ENCODE results near the gene ANKRD50. TPM values are rescaled to one million over a fixed set of nuclear protein-coding genes. Genes with fewer than 3 reads are reported as not detected.
A peak's percentile ranks its signal among the peaks of the same experiment; 100 is the strongest.

The ANKRD50 gene
- total RNA-seq, 1 donor from 2014 or later = 14.6 TPM

DNA sequence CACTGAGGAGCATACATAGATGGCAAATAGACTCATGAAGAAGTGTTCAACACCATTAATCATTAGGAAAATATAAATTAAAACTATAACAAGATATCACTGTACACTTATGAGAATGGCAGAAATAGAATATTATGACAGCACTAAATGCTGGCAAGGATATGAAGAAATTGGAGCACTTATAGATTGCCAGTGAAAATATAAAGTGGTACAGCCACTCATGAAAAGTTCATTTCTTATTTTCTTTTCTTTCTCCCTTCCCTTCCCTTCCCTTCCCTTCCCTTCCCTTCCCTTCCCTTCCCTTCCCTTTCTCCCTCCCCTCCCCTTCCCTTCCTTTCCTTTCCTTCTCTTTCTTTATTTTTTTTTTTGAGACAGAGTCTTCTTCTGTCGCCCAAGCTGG is 53.7 kb downstream of the ANKRD50 start:
- no peaks in the 10 kb centered on the region for H3K36me3 ChIP-seq (ENCODE audit: control insufficient read depth, insufficient read depth, low read length)
- TF ChIP-seq, protein P1, sequence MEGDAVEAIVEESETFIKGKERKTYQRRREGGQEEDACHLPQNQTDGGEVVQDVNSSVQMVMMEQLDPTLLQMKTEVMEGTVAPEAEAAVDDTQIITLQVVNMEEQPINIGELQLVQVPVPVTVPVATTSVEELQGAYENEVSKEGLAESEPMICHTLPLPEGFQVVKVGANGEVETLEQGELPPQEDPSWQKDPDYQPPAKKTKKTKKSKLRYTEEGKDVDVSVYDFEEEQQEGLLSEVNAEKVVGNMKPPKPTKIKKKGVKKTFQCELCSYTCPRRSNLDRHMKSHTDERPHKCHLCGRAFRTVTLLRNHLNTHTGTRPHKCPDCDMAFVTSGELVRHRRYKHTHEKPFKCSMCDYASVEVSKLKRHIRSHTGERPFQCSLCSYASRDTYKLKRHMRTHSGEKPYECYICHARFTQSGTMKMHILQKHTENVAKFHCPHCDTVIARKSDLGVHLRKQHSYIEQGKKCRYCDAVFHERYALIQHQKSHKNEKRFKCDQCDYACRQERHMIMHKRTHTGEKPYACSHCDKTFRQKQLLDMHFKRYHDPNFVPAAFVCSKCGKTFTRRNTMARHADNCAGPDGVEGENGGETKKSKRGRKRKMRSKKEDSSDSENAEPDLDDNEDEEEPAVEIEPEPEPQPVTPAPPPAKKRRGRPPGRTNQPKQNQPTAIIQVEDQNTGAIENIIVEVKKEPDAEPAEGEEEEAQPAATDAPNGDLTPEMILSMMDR (IDR thresholded peaks at IDR 0.05; ENCODE audit: insufficient read depth, low read length, poor library complexity, severe bottlenecking) = no peak
- H3K27me3 ChIP-seq (ENCODE audit: control insufficient read depth, insufficient read depth, low read length) = no peaks in the 10 kb centered on the region
- no peak overlapping the region for H3K4me3 ChIP-seq (ENCODE audit: low read depth, low read length)
- DNase-seq (ENCODE audit: low read depth) = no peak

DNA sequence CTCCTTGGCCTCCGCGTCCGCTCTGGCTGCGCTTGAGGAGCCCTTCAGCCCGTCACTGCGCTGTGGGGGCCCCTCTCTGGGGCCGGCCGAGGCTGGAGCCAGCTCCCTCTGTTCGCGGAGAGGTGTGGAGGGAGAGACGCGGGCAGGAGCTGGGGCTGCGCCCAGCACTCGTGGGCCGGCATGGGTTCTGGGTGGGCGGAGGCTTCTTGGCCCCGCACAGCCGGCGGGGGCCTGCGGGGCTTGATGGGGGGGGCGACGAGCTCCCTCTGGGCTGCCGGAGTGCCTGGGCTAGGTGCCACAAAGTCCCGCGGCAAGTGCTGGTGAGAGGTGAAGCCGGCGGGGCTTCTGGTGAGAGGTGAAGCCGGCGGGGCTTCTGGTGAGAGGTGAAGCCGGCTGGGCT is 61.9 kb downstream of the ANKRD50 start:
- Histone ChIP-seq H3K27me3 (ENCODE audit: control insufficient read depth, insufficient read depth, low read length) (no peaks in the 10 kb centered on the region), H3K4me3 (ENCODE audit: low read depth, low read length) (no peak overlapping the region), H3K36me3 (ENCODE audit: control insufficient read depth, insufficient read depth, low read length) (no peaks in the 10 kb centered on the region)
- no peak for DNase-seq (ENCODE audit: low read depth)
- TF ChIP-seq, protein P1 (IDR thresholded peaks at IDR 0.05; ENCODE audit: insufficient read depth, low read length, poor library complexity, severe bottlenecking) = no peak

DNA sequence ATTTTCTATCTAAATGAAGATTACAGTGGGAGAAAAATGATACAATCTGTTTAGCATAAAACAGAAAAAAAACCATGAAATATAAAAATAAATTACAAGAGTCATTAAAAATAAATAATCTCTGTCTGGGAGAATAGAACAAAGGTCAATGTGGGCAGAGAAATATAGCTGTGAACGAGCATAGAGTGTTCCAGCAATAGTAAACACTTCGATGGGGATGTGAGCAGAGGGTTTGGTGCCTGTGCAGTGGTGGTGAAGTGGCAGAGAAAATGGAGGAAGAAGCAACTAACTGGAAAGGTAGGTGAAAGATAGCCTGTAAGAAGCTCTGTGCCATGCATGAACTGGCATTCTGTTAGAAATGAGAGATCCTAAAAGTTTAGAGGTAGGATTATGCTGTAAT is 64.9 kb downstream of the ANKRD50 start:
- no peaks in the 10 kb centered on the region for H3K27me3 ChIP-seq (ENCODE audit: control insufficient read depth, insufficient read depth, low read length)
- TF ChIP-seq, protein P1 (IDR thresholded peaks at IDR 0.05; ENCODE audit: insufficient read depth, low read length, poor library complexity, severe bottlenecking) = no peak

DNA sequence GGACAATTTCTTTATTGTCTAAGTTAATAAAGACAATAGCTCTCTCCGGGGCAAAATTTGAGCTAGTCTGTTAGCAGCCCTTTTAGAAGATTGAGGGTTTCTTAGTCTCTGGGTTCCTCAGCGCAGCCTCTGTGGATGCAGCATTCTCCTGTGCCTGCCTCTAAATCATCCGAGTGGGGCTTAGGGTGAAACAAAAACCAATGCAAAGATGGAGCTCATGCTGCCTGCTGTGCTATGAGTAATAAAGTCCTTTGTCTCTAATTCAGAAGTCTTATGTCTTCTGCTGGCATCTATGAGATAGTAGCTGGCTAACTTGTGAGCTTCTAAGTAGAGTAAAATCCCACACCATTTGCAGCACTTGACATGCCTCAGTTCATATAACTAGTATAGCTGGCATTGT is 67.9 kb downstream of the ANKRD50 start:
- Histone ChIP-seq H3K27me3 (ENCODE audit: control insufficient read depth, insufficient read depth, low read length) (no peaks in the 10 kb centered on the region), H3K36me3 (ENCODE audit: control insufficient read depth, insufficient read depth, low read length) (no peaks in the 10 kb centered on the region), H3K4me3 (ENCODE audit: low read depth, low read length) (no peak overlapping the region)
- DNase-seq (ENCODE audit: low read depth) = no peak
- TF ChIP-seq, protein P1 (IDR thresholded peaks at IDR 0.05; ENCODE audit: insufficient read depth, low read length, poor library complexity, severe bottlenecking) = no peak

More for the DNA sequence above, 64.9 kb downstream of the ANKRD50 start:
- no peak overlapping the region for H3K4me3 ChIP-seq (ENCODE audit: low read depth, low read length)
- no peaks in the 10 kb centered on the region for H3K36me3 ChIP-seq (ENCODE audit: control insufficient read depth, insufficient read depth, low read length)
- no peak for DNase-seq (ENCODE audit: low read depth)

DNA sequence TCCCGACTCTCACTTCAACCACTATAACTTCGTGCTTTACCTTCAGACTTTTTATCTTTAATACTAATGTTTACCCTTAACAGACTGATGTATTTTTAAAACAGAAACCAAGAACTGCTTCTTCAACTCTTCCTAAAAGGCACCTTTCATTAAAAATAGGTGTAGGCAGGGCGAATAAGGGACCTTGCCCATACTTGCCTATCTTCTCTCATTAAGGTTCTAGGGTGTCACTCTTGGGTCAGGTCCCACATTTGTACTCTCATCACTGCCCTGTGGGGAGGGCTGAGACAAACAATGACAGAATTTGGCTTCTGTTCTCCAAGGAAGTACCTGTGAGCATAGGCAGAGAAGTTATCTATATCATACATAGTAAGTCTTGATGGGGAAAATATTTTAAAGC is 69.7 kb downstream of the ANKRD50 start:
- TF ChIP-seq, protein P1 (IDR thresholded peaks at IDR 0.05; ENCODE audit: insufficient read depth, low read length, poor library complexity, severe bottlenecking) = no peak
- no peaks in the 10 kb centered on the region for H3K27me3 ChIP-seq (ENCODE audit: control insufficient read depth, insufficient read depth, low read length)
- no peak overlapping the region for H3K4me3 ChIP-seq (ENCODE audit: low read depth, low read length)
- DNase-seq (ENCODE audit: low read depth) = no peak
- no peaks in the 10 kb centered on the region for H3K36me3 ChIP-seq (ENCODE audit: control insufficient read depth, insufficient read depth, low read length)

DNA sequence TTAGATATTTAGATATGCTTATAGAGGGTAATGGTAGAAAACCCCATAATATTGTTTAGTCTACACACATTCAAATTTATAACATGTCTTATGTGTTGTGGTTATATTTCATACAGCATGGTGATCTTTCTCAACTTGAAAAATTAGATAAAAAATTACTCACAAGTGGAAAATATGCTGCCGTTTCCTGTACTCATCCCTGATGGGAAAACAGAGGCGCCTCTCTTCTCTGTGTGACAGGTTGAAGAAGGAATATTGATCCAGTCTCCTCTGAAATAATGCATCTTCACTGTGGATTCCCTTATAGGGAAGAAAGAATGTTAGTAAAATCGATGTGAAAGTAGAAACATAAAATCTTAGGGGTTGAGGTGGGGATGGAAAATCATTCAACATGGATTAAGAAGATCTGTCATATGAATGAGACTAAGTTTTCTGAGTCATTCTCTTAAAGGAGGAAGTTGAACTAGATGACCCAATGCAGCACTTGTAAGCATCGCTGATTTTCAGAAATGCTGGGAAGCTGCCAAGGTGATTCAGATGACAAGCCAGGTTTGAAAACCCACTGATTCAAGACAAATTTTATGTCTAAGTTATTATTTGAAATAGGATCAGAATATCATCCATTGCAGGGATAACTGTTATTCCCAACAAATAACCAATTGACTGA is 70.7 kb downstream of the ANKRD50 start:
- no peak overlapping the region for H3K4me3 ChIP-seq (ENCODE audit: low read depth, low read length)
- H3K27me3 ChIP-seq (ENCODE audit: control insufficient read depth, insufficient read depth, low read length) = no peaks in the 10 kb centered on the region
- TF ChIP-seq, protein P1 (IDR thresholded peaks at IDR 0.05; ENCODE audit: insufficient read depth, low read length, poor library complexity, severe bottlenecking) = no peak
- peak; percentile 93 for DNase-seq (ENCODE audit: low read depth)
- H3K36me3 ChIP-seq (ENCODE audit: control insufficient read depth, insufficient read depth, low read length) = no peaks in the 10 kb centered on the region
